ENCODE results near the gene CCDC85B.
A peak's percentile ranks its signal among the peaks of the same experiment; 100 is the strongest.

The CCDC85B gene

GRCh38 chr11:65857853-65858680 is 32.4 kb upstream of the CCDC85B start, which contains the start of gene CFL1:
CFL1 (minus strand) TSS chr11:65858180; CDS start chr11:65858099, 81 bp downstream.
- peak; percentile 96 to 97 for DNase-seq (ENCODE audit: low read depth in 2 of 2)

- no peak for DNase-seq (ENCODE audit: low read depth in 2 of 2)
Observed at GRCh38 chr11:65858681-65859087, 31.8 kb upstream of the CCDC85B start.

GRCh38 chr11:65859095-65859811 is 31.2 kb upstream of the CCDC85B start:
- peak; percentile 99 for DNase-seq (ENCODE audit: low read depth in 2 of 2)

- DNase-seq (ENCODE audit: low read depth in 2 of 2): no peak
Observed at GRCh38 chr11:65859812-65860277, 30.6 kb upstream of the CCDC85B start.

- DNase-seq (ENCODE audit: low read depth in 2 of 2): peak; percentile 91 to 96
Observed at GRCh38 chr11:65860278-65861164, 30.0 kb upstream of the CCDC85B start, which contains the start of gene MUS81. MUS81 (plus strand) TSS chr11:65860433; CDS start chr11:65860754, 321 bp downstream.

- DNase-seq (ENCODE audit: low read depth in 2 of 2): no peak
Observed at GRCh38 chr11:65861165-65861505, 29.3 kb upstream of the CCDC85B start.

- no peak for DNase-seq (ENCODE audit: low read depth in 2 of 2)
Observed at GRCh38 chr11:65861533-65862183, 28.8 kb upstream of the CCDC85B start.

GRCh38 chr11:65862191-65862735 is 28.2 kb upstream of the CCDC85B start:
- DNase-seq (ENCODE audit: low read depth in 2 of 2): no peak

GRCh38 chr11:65862941-65863888 is 27.3 kb upstream of the CCDC85B start:
- no peak for DNase-seq (ENCODE audit: low read depth in 2 of 2)

- no peak for DNase-seq (ENCODE audit: low read depth in 2 of 2)
Observed at GRCh38 chr11:65863889-65864705, 26.4 kb upstream of the CCDC85B start.

GRCh38 chr11:65864706-65865471 is 25.6 kb upstream of the CCDC85B start:
- no peak for DNase-seq (ENCODE audit: low read depth in 2 of 2)

- no peak for DNase-seq (ENCODE audit: low read depth in 2 of 2)
Observed at GRCh38 chr11:65865550-65866172, 24.8 kb upstream of the CCDC85B start.

- no peak for DNase-seq (ENCODE audit: low read depth in 2 of 2)
Observed at GRCh38 chr11:65866509-65867283, 23.8 kb upstream of the CCDC85B start.

- no peak for DNase-seq (ENCODE audit: low read depth in 2 of 2)
Observed at GRCh38 chr11:65867284-65868071, 23.0 kb upstream of the CCDC85B start.

- DNase-seq (ENCODE audit: low read depth in 2 of 2): no peak
Observed at GRCh38 chr11:65868076-65868667, 22.3 kb upstream of the CCDC85B start.

GRCh38 chr11:65868907-65869306 is 21.6 kb upstream of the CCDC85B start:
- DNase-seq (ENCODE audit: low read depth in 2 of 2): no peak

Measured in stimulated activated CD8-positive, alpha-beta memory T cell treated with anti-CD3 and anti-CD28 coated beads, Interleukin-2, amount 100 ng/mL, for 48 hours (primary cell).